K562 (cell line): ENCODE results near the gene VPS11. TPM values are rescaled to one million over a fixed set of nuclear protein-coding genes. Genes with fewer than 3 reads are reported as not detected.
A peak's percentile ranks its signal among the peaks of the same experiment; 100 is the strongest.

ENCODE experiments used
- ARID1B ChIP-seq: fragments of 450-650 bp; IDR thresholded peaks from 2 replicates; pipeline ENCODE4 v1.6.1; 2016; ENCODE audit warnings: antibody characterized with exemption, mild to moderate bottlenecking, inconsistent platforms
- CHCHD3 ChIP-seq: fragments of 250-450 bp; sonication (Bioruptor Pico); IDR thresholded peaks from 2 replicates; pipeline ENCODE4 v2.1.2; 2022; ENCODE audit warnings: mild to moderate bottlenecking
- HDAC2 ChIP-seq: fragments of 450-650 bp; IDR thresholded peaks from 2 replicates; pipeline ENCODE4 v1.6.1; 2016; ENCODE audit warnings: mild to moderate bottlenecking
- HNRNPUL1 ChIP-seq: fragments of 200-400 bp; formaldehyde crosslinking; IDR thresholded peaks from 2 replicates; pipeline ENCODE4 v1.6.1; 2017; ENCODE audit warnings: low read length
- MED1 ChIP-seq: sonication (generic); formaldehyde crosslinking; IDR thresholded peaks from 2 replicates; pipeline ENCODE4 v1.8.1; 2023; ENCODE audit warnings: missing genetic modification reagents, borderline replicate concordance
- MTA3 ChIP-seq: fragments of 450-650 bp; formaldehyde crosslinking; IDR thresholded peaks from 2 replicates; pipeline ENCODE4 v1.6.1; 2017; ENCODE audit warnings: mild to moderate bottlenecking, borderline replicate concordance
- NFATC3 ChIP-seq: fragments of 450-650 bp; IDR thresholded peaks from 2 replicates; pipeline ENCODE4 v1.6.1; 2017; ENCODE audit warnings: mild to moderate bottlenecking
- NONO ChIP-seq, 2 experiments: fragments of 200-400 bp in 1 of 2; fragments of 450-650 bp in 1 of 2; formaldehyde crosslinking in 1 of 2; IDR thresholded peaks; 2 replicates each; pipeline ENCODE4 v1.6.1; 2017; ENCODE audit warnings: low read depth in 2 of 2, mild to moderate bottlenecking in 2 of 2, moderate library complexity in 2 of 2, low read length in 1 of 2
- NR2C2 ChIP-seq, 2 experiments: fragments of 200-800 bp in 1 of 2; sonication (Bioruptor generic) in 1 of 2; sonication (generic) in 1 of 2; formaldehyde crosslinking in 1 of 2; IDR thresholded peaks; 2 replicates each; pipeline versions ENCODE4 v1.6.1 to v1.8.0; 2016 to 2022; ENCODE audit warnings: mild to moderate bottlenecking in 1 of 2, missing compliant biosample characterization in 1 of 2, missing genetic modification characterization in 1 of 2, missing genetic modification reagents in 1 of 2
- PCBP1 ChIP-seq: fragments of 200-400 bp; formaldehyde crosslinking; IDR thresholded peaks from 2 replicates; pipeline ENCODE4 v1.6.1; 2018; ENCODE audit warnings: mild to moderate bottlenecking, low read depth, low read length; ENCODE audit not compliant: poor library complexity, severe bottlenecking
- RFX7 ChIP-seq: fragments of 250-450 bp; sonication (Bioruptor Pico); IDR thresholded peaks from 2 replicates; pipeline ENCODE4 v1.5.1; 2021; ENCODE audit warnings: mild to moderate bottlenecking
- TAF9B ChIP-seq: fragments of 450-650 bp; IDR thresholded peaks from 2 replicates; pipeline ENCODE4 v1.6.1; 2018; ENCODE audit warnings: mild to moderate bottlenecking; ENCODE audit not compliant: partially characterized antibody
- TARDBP ChIP-seq: fragments of 450-650 bp; IDR thresholded peaks from 2 replicates; pipeline ENCODE4 v1.6.1; 2016
- TBP ChIP-seq: optimal IDR thresholded peaks from 2 replicates; pipeline ENCODE3; 2011; ENCODE audit warnings: low read depth, low read length, improper control_type of control experiment
- TOE1 ChIP-seq, 2 experiments: fragments of 450-650 bp in 1 of 2; sonication (generic) in 1 of 2; formaldehyde crosslinking in 1 of 2; IDR thresholded peaks; 2 replicates each; pipeline versions ENCODE4 v1.7.1 to v1.8.0; 2016 to 2022; ENCODE audit warnings: borderline replicate concordance in 2 of 2, mild to moderate bottlenecking in 2 of 2, antibody characterized with exemption in 1 of 2, inconsistent platforms in 1 of 2, low read depth in 1 of 2, missing genetic modification reagents in 1 of 2, moderate library complexity in 1 of 2
- polyA plus RNA-seq, 8 experiments: library from polyadenylated mRNA; depleted of rRNA in 4 of 8; stranded (reverse) in 5 of 8; unstranded in 3 of 8; fragments of >200 nt; fragmentation: Nextera tagmentation in 2 of 8; fragmentation: Illumina TruSeq in 1 of 8; extraction: Ambion mirVana in 2 of 8; extraction: Trizol in 1 of 8; gene quantifications; 2 replicates each; pipeline versions ENCODE4 v1.2.1 to v1.2.3, GENCODE V29; 2011 to 2014; ENCODE audit warnings: inconsistent platforms in 1 of 8, missing spikeins in 1 of 8
- total RNA-seq, 7 experiments: library from RNA; depleted of rRNA in 6 of 7; stranded (reverse); fragments of >200 nt in 6 of 7; fragmentation: Illumina TruSeq in 2 of 7; extraction: Trizol in 2 of 7; gene quantifications; 2 replicates each; pipeline versions ENCODE4 v1.2.1 to v1.2.3, GENCODE V29; 2011 to 2021; ENCODE audit warnings: low replicate concordance in 1 of 7
- TF ChIP-seq, protein P1 (sequence below), 2 experiments: fragments of 450-650 bp; formaldehyde crosslinking in 1 of 2; IDR thresholded peaks; 2 replicates each; pipeline versions ENCODE4 v1.4.0 to v1.6.1; 2014 to 2020; ENCODE audit warnings: mild to moderate bottlenecking in 2 of 2, borderline replicate concordance in 1 of 2, low read depth in 1 of 2
- TF ChIP-seq, protein P2 (sequence below): fragments of 450-650 bp; IDR thresholded peaks from 2 replicates; pipeline ENCODE4 v1.6.1; 2017; ENCODE audit warnings: antibody characterized with exemption

VPS11 gene
- total and polyA plus RNA-seq, 9 of the 15 experiments (the other 6 are each of a cell fraction or from before 2014, with no cell fraction given), result 14.1 to 35.5 (median 27.5) TPM

DNA sequence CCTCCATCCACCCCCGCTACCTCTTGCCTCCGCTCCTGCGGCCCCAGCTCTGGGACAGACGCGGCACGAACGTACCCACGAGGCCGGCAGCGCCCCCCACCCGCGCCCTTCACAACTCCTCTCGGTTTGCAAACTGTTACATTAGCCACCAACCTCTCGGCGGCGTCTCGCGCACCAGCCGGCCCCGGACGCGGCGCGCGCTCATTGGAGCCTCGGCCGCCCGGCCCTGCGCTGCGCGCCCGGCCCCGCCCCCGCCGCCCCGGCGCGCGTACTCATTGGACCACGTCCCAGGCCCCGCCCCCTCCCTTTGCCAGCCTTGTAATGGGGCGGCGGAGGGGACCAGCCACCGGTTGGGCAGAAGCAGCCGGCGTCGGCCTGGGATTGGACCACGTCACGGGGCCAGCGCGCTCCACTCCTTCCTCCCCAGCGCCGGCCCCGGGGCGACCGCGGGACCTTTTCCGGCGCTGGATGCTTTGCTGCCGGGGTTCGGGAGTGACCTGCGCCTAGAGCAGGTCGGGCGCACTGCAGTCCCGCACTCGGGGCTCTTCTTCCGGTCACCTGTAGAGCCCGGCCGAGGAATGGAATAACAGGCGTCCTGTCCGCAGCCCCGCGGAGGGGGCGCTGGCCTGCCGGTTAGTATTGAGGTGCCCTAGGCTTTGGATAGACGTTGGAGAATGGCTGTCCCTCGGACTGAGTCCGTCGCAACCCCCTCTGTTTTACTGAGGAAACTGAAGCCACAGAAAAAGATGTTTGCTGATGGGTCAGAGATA lies 10.4 kb upstream of the VPS11 start, which contains the start of gene HYOU1 (continued):
- TF ChIP-seq HDAC2 (peak; percentile 86; the same call in 1 of the 2 replicates), PCBP1 (peak; percentile 74), ARID1B (no peak), TARDBP (peak; percentile 62; the same call in 1 of the 2 replicates), CHCHD3 (CRISPR knock-in tag) (no peak), NONO (IDR thresholded peaks at IDR 0.05; ENCODE audit: low read depth in 2 of 2, low read length in 1 of 2) (peak; percentile 5 to 67; a peak in 1 of 4 replicates), TOE1 (IDR thresholded peaks at IDR 0.05; ENCODE audit: borderline replicate concordance) (0 out of 2 replicates have a peak, but pooled peaks have one; percentile 25), TOE1 (CRISPR knock-in tag; IDR thresholded peaks at IDR 0.05; ENCODE audit: borderline replicate concordance, low read depth) (no peak), MED1 (no peak), NR2C2 (CRISPR knock-in tag; IDR thresholded peaks at IDR 0.05) (no peak), NR2C2 (tag; IDR thresholded peaks at IDR 0.05) (peak; percentile 95), MTA3 (peak; percentile 82; the same call in 1 of the 2 replicates), TAF9B (peak; percentile 25), NFATC3 (no peak), RFX7 (no peak), HNRNPUL1 (no peak), TBP (peak; percentile 87)
- TF ChIP-seq, protein P1, sequence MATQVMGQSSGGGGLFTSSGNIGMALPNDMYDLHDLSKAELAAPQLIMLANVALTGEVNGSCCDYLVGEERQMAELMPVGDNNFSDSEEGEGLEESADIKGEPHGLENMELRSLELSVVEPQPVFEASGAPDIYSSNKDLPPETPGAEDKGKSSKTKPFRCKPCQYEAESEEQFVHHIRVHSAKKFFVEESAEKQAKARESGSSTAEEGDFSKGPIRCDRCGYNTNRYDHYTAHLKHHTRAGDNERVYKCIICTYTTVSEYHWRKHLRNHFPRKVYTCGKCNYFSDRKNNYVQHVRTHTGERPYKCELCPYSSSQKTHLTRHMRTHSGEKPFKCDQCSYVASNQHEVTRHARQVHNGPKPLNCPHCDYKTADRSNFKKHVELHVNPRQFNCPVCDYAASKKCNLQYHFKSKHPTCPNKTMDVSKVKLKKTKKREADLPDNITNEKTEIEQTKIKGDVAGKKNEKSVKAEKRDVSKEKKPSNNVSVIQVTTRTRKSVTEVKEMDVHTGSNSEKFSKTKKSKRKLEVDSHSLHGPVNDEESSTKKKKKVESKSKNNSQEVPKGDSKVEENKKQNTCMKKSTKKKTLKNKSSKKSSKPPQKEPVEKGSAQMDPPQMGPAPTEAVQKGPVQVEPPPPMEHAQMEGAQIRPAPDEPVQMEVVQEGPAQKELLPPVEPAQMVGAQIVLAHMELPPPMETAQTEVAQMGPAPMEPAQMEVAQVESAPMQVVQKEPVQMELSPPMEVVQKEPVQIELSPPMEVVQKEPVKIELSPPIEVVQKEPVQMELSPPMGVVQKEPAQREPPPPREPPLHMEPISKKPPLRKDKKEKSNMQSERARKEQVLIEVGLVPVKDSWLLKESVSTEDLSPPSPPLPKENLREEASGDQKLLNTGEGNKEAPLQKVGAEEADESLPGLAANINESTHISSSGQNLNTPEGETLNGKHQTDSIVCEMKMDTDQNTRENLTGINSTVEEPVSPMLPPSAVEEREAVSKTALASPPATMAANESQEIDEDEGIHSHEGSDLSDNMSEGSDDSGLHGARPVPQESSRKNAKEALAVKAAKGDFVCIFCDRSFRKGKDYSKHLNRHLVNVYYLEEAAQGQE (IDR thresholded peaks at IDR 0.05; ENCODE audit: borderline replicate concordance), result no peak
- TF ChIP-seq, protein P1 (CRISPR knock-in tag; IDR thresholded peaks at IDR 0.05; ENCODE audit: low read depth), result peak; percentile 32; the same call in 1 of the 2 replicates
- TF ChIP-seq, protein P2, sequence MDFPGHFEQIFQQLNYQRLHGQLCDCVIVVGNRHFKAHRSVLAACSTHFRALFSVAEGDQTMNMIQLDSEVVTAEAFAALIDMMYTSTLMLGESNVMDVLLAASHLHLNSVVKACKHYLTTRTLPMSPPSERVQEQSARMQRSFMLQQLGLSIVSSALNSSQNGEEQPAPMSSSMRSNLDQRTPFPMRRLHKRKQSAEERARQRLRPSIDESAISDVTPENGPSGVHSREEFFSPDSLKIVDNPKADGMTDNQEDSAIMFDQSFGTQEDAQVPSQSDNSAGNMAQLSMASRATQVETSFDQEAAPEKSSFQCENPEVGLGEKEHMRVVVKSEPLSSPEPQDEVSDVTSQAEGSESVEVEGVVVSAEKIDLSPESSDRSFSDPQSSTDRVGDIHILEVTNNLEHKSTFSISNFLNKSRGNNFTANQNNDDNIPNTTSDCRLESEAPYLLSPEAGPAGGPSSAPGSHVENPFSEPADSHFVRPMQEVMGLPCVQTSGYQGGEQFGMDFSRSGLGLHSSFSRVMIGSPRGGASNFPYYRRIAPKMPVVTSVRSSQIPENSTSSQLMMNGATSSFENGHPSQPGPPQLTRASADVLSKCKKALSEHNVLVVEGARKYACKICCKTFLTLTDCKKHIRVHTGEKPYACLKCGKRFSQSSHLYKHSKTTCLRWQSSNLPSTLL, result no peak
